SK-N-SH (cell line): ENCODE measurements around the gene VDR. TPM values are rescaled to one million over a fixed set of nuclear protein-coding genes. Genes with fewer than 3 reads are reported as not detected.

Experiments
- CTCF ChIA-PET: fragments of 300-600, 350-600 bp; formaldehyde crosslinking; extraction: SDS; loops from one replicate; lab custom pipeline; 2021; lab: Yijun Ruan, JAX
- POLR2A ChIA-PET: fragments of 350-600 bp; sonication (Branson Sonifier 250); formaldehyde crosslinking; extraction: SDS; loops from one replicate; lab custom pipeline; 2020; ENCODE audit warnings: antibody characterized with exemption, inconsistent platforms; lab: Yijun Ruan, JAX
- DNase-seq: peaks from one replicate; pipeline ENCODE4 v3.0.0; 2012
- H2AFZ ChIP-seq: fragments of 200-600 bp; sonication (generic); 2 replicates; pipeline ENCODE4 v1.8.1; 2016; ENCODE audit warnings: antibody characterized with exemption, mild to moderate bottlenecking, low read depth
- H3F3A ChIP-seq: fragments of 200-600 bp; sonication (generic); replicated peaks from 2 replicates; pipeline ENCODE3; 2016; ENCODE audit warnings: antibody characterized with exemption, mild to moderate bottlenecking; ENCODE audit not compliant: insufficient read depth
- H3K27ac ChIP-seq, 2 experiments: fragments of 200-500 bp in 1 of 2; fragments of 200-600 bp in 1 of 2; sonication (Bioruptor generic) in 1 of 2; sonication (generic), shearing (Covaris generic) in 1 of 2; 2 replicates each; pipeline versions ENCODE4 v1.5.1 to v1.6.1; 2014 to 2016; ENCODE audit warnings: low read depth in 2 of 2, inconsistent platforms in 1 of 2, low read length in 1 of 2, mild to moderate bottlenecking in 1 of 2, mixed read lengths in 1 of 2
- H3K27me3 ChIP-seq: fragments of 200-600 bp; sonication (generic), shearing (Covaris generic); 2 replicates; pipeline ENCODE4 v1.6.1; 2016; ENCODE audit warnings: mixed run types; ENCODE audit not compliant: insufficient read depth
- H3K36me3 ChIP-seq, 2 experiments: fragments of 200-500 bp in 1 of 2; fragments of 200-600 bp in 1 of 2; sonication (Bioruptor generic) in 1 of 2; sonication (generic) in 1 of 2; replicated peaks in 1 of 2; 2 replicates each; pipeline versions ENCODE3 to v1.5.1; 2014 to 2016; ENCODE audit warnings: low read length in 1 of 2, mild to moderate bottlenecking in 1 of 2; ENCODE audit not compliant: insufficient read depth in 2 of 2, control insufficient read depth in 1 of 2
- H3K4me1 ChIP-seq, 2 experiments: fragments of 200-500 bp in 1 of 2; fragments of 200-600 bp in 1 of 2; sonication (Bioruptor generic) in 1 of 2; sonication (generic), shearing (Covaris generic) in 1 of 2; 2 replicates each; pipeline versions ENCODE4 v1.5.1 to v1.6.1; 2014 to 2016; ENCODE audit warnings: low read depth in 1 of 2, low read length in 1 of 2, mixed run types in 1 of 2; ENCODE audit not compliant: insufficient read depth in 2 of 2, control insufficient read depth in 1 of 2
- H3K4me2 ChIP-seq: fragments of 200-600 bp; sonication (generic), shearing (Covaris generic); 2 replicates; pipeline ENCODE4 v1.6.1; 2017; ENCODE audit warnings: mixed run types
- H3K4me3 ChIP-seq, 2 experiments: fragments of 200-500 bp in 1 of 2; fragments of 200-600 bp in 1 of 2; sonication (Bioruptor generic) in 1 of 2; sonication (generic), shearing (Covaris generic) in 1 of 2; 2 replicates each; pipeline versions ENCODE4 v1.5.1 to v1.8.1; 2014 to 2016; ENCODE audit warnings: low read depth in 2 of 2, inconsistent platforms in 1 of 2, low read length in 1 of 2, mild to moderate bottlenecking in 1 of 2, mixed read lengths in 1 of 2, moderate library complexity in 1 of 2
- H3K79me2 ChIP-seq: fragments of 200-600 bp; sonication (generic); 2 replicates; pipeline ENCODE4 v1.8.1; 2017; ENCODE audit warnings: mild to moderate bottlenecking; ENCODE audit not compliant: insufficient read depth
- H3K9ac ChIP-seq: fragments of 200-600 bp; sonication (generic); 2 replicates; pipeline ENCODE4 v1.6.1; 2017; ENCODE audit warnings: mixed run types
- H3K9me2 ChIP-seq: fragments of 200-600 bp; sonication (generic); 2 replicates; pipeline ENCODE4 v1.6.1; 2017; ENCODE audit warnings: mixed run types
- H3K9me3 ChIP-seq: fragments of 200-600 bp; sonication (generic); 2 replicates; pipeline ENCODE4 v1.6.1; 2017; ENCODE audit warnings: mixed run types, mild to moderate bottlenecking, moderate library complexity
- H4K20me1 ChIP-seq: fragments of 200-600 bp; sonication (generic); 2 replicates; pipeline ENCODE4 v1.6.1; 2017; ENCODE audit warnings: mild to moderate bottlenecking, mixed run types; ENCODE audit not compliant: insufficient read depth
- CHD2 ChIP-seq: fragments of 150-350 bp; IDR thresholded peaks from 2 replicates; pipeline ENCODE4 v1.6.1; 2018; ENCODE audit warnings: low read length; ENCODE audit not compliant: partially characterized antibody
- GABPA ChIP-seq: IDR thresholded peaks from 2 replicates; pipeline ENCODE4 v1.4.0; 2012; ENCODE audit warnings: low read depth, mild to moderate bottlenecking
- GATA2 ChIP-seq: sonication (generic); formaldehyde crosslinking; IDR thresholded peaks from 2 replicates; pipeline ENCODE4 v1.5.0; 2020; ENCODE audit warnings: mild to moderate bottlenecking, missing genetic modification reagents
- JUND ChIP-seq: IDR thresholded peaks from 2 replicates; pipeline ENCODE4 v1.4.0; 2012
- RFX5 ChIP-seq: IDR thresholded peaks from 2 replicates; pipeline ENCODE4 v1.6.1; 2012; ENCODE audit warnings: mild to moderate bottlenecking, improper control_type of control experiment, low read length
- TAF1 ChIP-seq: IDR thresholded peaks from 2 replicates; pipeline ENCODE4 v1.6.1; 2012; ENCODE audit warnings: low read depth, mild to moderate bottlenecking, low read length, moderate library complexity, borderline replicate concordance
- WGBS: methylation state at CpG from one replicate; pipeline ENCODE4 v1.1.6; 2017; ENCODE audit warnings: low lambda C conversion rate; 5-methylcytosine and 5-hydroxymethylcytosine counted together
- polyA plus RNA-seq, 3 experiments: library from polyadenylated mRNA; depleted of rRNA; stranded (reverse); fragments of >200 nt; gene quantifications; 2 replicates each; pipeline ENCODE4 v1.2.3, GENCODE V29; 2012
- TF ChIP-seq, protein P1 (sequence below): IDR thresholded peaks from 2 replicates; pipeline ENCODE4 v1.6.1; 2012; ENCODE audit warnings: mild to moderate bottlenecking, low read depth, low read length, moderate library complexity
- TF ChIP-seq, protein P2 (sequence below): fragments of 150-350 bp; IDR thresholded peaks from 2 replicates; pipeline ENCODE4 v1.6.1; 2017; ENCODE audit warnings: antibody characterized with exemption, low read length, low read depth, borderline replicate concordance
- TF ChIP-seq, protein P3 (sequence below): fragments of 200-600 bp; sonication (generic); IDR thresholded peaks from 2 replicates; pipeline ENCODE4 v1.6.1; 2017; ENCODE audit warnings: antibody characterized with exemption, mild to moderate bottlenecking, moderate library complexity

Gene VDR
- polyA plus RNA-seq, 1 of the 3 experiments (the other 2 are of a cell fraction) = 0.33 TPM

DNA sequence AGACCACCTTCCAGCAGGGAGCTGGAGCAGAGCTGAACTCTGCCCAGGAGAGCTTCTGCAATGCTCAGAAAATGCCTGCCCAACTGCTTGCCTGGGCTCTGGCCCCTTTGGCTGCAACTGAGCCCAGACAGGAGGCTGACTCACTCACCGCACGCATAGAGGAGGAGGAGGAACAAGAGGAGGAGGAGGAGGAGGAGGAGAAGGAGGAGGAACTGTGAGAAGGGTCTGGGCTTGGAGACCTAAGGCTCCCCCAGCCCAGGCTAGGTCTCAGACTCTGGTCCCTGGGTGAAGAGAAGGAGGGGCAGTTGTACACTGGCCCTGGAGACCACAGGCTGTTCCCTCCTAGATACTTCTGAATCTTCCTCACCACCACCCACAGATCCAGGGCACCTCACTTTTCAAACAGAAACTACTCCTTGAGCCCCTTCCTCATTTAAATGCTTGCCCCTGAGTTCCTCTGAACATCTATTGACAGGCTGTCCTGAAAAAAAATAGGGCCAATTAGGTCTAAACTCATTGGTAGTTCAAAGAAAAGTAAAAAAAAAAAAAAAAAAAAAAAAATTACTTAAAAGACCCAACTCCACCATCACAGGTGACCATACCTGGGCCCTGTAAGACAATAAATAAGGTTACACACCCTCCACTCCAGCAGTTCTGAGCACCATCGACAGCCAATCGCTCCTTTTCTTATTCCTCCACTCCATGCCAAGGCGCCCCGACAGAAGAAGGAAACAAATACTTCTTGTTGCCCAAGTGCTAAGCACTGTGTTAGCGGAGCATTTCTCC, 674 bp downstream of the VDR start (continued):
- TF ChIP-seq JUND (peak; percentile 40; the same call in 1 of the 2 replicates), CHD2 (no peak), TAF1 (no peak)

DNA sequence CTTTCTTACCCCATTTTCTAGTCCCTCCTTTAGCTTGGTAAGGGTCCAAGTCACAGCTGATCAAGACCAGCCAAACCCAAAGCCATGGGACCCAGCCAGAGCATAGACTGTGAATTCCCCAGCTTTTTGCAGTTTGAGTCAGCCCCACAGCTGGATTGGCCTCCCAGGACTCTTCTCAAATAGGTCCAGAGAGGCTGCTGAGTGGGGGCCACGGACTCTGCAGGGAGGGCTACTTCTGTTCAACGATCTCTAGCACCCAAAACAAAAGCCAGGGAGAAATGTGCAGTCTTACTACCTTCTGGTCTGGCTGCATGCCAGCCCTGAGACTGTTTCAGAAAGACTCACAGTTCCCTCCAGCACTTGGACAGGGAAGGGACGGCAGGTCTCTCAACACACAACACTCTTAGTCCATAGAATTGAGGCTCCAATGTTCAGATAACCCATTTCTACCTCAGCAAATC, 1.6 kb downstream of the VDR start:
- H2AFZ ChIP-seq = no peak overlapping the region; the same call in 1 of the 2 replicates
- peak overlapping the region; percentile 98; the same call in 1 of the 2 replicates for H3K4me2 ChIP-seq
- 67% methylated on average over 1 of the region's 3 CpGs for WGBS
- no peaks in the 10 kb centered on the region for H3K36me3 ChIP-seq
- H3K79me2 ChIP-seq = no peaks in the 10 kb centered on the region
- CTCF ChIA-PET = interaction anchor here (1.0 to 4.1 kb wide), 4 partner anchors 17 to 715 kb away, joined by 4 to 70 read pairs (median 4); no protein-coding TSS in a partner anchor
- H3F3A ChIP-seq = peaks cover 4% of the 10 kb centered on the region
- no peak overlapping the region for H3K27ac ChIP-seq
- no peak overlapping the region for H3K9ac ChIP-seq
- H4K20me1 ChIP-seq = no peaks in the 10 kb centered on the region
- peaks cover 7 to 18% of the 10 kb centered on the region in 2 experiments; a peak in 2 of 4 replicates for H3K4me1 ChIP-seq
- POLR2A ChIA-PET = no interaction called here
- peaks cover 11% of the 10 kb centered on the region for H3K27me3 ChIP-seq
- no peak overlapping the region for H3K4me3 ChIP-seq
- TF ChIP-seq, protein P1, sequence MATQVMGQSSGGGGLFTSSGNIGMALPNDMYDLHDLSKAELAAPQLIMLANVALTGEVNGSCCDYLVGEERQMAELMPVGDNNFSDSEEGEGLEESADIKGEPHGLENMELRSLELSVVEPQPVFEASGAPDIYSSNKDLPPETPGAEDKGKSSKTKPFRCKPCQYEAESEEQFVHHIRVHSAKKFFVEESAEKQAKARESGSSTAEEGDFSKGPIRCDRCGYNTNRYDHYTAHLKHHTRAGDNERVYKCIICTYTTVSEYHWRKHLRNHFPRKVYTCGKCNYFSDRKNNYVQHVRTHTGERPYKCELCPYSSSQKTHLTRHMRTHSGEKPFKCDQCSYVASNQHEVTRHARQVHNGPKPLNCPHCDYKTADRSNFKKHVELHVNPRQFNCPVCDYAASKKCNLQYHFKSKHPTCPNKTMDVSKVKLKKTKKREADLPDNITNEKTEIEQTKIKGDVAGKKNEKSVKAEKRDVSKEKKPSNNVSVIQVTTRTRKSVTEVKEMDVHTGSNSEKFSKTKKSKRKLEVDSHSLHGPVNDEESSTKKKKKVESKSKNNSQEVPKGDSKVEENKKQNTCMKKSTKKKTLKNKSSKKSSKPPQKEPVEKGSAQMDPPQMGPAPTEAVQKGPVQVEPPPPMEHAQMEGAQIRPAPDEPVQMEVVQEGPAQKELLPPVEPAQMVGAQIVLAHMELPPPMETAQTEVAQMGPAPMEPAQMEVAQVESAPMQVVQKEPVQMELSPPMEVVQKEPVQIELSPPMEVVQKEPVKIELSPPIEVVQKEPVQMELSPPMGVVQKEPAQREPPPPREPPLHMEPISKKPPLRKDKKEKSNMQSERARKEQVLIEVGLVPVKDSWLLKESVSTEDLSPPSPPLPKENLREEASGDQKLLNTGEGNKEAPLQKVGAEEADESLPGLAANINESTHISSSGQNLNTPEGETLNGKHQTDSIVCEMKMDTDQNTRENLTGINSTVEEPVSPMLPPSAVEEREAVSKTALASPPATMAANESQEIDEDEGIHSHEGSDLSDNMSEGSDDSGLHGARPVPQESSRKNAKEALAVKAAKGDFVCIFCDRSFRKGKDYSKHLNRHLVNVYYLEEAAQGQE = peak; percentile 71; the same call in 1 of the 2 replicates
- no peak for TF ChIP-seq GATA2 (CRISPR knock-in tag)
- DNase-seq = no peak
- H3K9me2 ChIP-seq = no peaks in the 10 kb centered on the region
- no peaks in the 10 kb centered on the region for H3K9me3 ChIP-seq

DNA sequence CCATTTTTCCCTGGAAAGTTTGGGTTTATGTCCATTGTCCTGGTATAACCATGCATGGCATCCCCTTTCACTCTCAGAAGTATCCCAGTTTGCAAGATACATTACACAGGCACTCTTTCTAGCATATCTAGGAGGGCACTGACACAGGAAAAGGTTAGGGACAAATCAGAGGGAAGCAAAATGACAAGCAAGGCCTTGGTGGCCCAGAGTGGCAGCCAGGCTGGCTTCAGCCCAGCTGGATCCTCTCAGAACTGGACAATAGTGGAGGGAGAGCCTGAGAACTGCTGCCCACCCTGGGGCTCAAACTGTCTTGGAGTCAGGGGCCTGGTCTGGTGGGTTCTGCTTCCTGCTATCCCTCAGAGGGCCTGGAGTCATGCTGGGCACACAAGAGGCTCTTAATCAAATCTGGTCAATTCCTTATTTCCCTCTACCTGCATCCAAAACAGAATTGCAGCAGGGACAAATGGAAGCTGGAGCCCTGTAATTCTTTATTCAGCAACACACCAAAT, 2.6 kb downstream of the VDR start:
- DNase-seq = no peak
- H3K36me3 ChIP-seq = no peaks in the 10 kb centered on the region
- TF ChIP-seq, protein P2, sequence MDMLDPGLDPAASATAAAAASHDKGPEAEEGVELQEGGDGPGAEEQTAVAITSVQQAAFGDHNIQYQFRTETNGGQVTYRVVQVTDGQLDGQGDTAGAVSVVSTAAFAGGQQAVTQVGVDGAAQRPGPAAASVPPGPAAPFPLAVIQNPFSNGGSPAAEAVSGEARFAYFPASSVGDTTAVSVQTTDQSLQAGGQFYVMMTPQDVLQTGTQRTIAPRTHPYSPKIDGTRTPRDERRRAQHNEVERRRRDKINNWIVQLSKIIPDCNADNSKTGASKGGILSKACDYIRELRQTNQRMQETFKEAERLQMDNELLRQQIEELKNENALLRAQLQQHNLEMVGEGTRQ = no peak
- TF ChIP-seq GABPA (no peak), TAF1 (no peak), RFX5 (no peak)
- TF ChIP-seq, protein P3, sequence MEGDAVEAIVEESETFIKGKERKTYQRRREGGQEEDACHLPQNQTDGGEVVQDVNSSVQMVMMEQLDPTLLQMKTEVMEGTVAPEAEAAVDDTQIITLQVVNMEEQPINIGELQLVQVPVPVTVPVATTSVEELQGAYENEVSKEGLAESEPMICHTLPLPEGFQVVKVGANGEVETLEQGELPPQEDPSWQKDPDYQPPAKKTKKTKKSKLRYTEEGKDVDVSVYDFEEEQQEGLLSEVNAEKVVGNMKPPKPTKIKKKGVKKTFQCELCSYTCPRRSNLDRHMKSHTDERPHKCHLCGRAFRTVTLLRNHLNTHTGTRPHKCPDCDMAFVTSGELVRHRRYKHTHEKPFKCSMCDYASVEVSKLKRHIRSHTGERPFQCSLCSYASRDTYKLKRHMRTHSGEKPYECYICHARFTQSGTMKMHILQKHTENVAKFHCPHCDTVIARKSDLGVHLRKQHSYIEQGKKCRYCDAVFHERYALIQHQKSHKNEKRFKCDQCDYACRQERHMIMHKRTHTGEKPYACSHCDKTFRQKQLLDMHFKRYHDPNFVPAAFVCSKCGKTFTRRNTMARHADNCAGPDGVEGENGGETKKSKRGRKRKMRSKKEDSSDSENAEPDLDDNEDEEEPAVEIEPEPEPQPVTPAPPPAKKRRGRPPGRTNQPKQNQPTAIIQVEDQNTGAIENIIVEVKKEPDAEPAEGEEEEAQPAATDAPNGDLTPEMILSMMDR = no peak
- no peaks in the 10 kb centered on the region for H4K20me1 ChIP-seq
- POLR2A ChIA-PET = no interaction called here
- no peak overlapping the region for H3K9ac ChIP-seq
- peaks cover 7 to 18% of the 10 kb centered on the region in 2 experiments; a peak in 2 of 4 replicates for H3K4me1 ChIP-seq
- H3K4me2 ChIP-seq = no peak overlapping the region
- H3K79me2 ChIP-seq = no peaks in the 10 kb centered on the region
- no peak overlapping the region for H2AFZ ChIP-seq
- H3F3A ChIP-seq = peaks cover 4% of the 10 kb centered on the region
- no peak overlapping the region for H3K4me3 ChIP-seq
- no peaks in the 10 kb centered on the region for H3K9me3 ChIP-seq
- H3K27me3 ChIP-seq = peaks cover 11% of the 10 kb centered on the region
- H3K9me2 ChIP-seq = no peaks in the 10 kb centered on the region
- H3K27ac ChIP-seq = no peak overlapping the region
- CTCF ChIA-PET = interaction anchor here (1.5 to 4.2 kb wide), 3 partner anchors 48 to 716 kb away, joined by 4 to 25 read pairs (median 5); no protein-coding TSS in a partner anchor
